Measurements from ENCODE around the gene METTL26. TPM values are rescaled to one million over a fixed set of nuclear protein-coding genes. Genes with fewer than 3 reads are reported as not detected.

The METTL26 gene
- total and polyA plus RNA-seq, 9 of the 15 experiments (the other 6 are each of a cell fraction or from before 2014, with no cell fraction given): 7.3 to 262 (median 80.9) TPM

GRCh38 chr16:630249-630814 lies 5.8 kb downstream of the METTL26 start (continued):
- TF ChIP-seq POLR2G (IDR thresholded peaks at IDR 0.05; ENCODE audit: low read depth, low read length) (peak; percentile 61), CBX5 (IDR thresholded peaks at IDR 0.05; ENCODE audit: borderline replicate concordance, low read depth) (no peak), FUS (optimal IDR thresholded peaks at IDR 0.05; ENCODE audit: low read depth, low read length) (no peak), HOXB6 (CRISPR knock-in tag; IDR thresholded peaks at IDR 0.05; ENCODE audit: borderline replicate concordance) (no peak), ZNF830 (CRISPR knock-in tag; IDR thresholded peaks at IDR 0.05) (no peak), SAFB (IDR thresholded peaks at IDR 0.05; ENCODE audit: borderline replicate concordance, low read depth, low read length) (peak; percentile 75), FOXA1 (IDR thresholded peaks at IDR 0.05; ENCODE audit: borderline replicate concordance) (no peak), PRDM10 (IDR thresholded peaks at IDR 0.05; ENCODE audit: partially characterized antibody) (no peak), ZNF280A (IDR thresholded peaks at IDR 0.05; ENCODE audit: low read depth, partially characterized antibody) (no peak), RBFOX2 (IDR thresholded peaks at IDR 0.05; ENCODE audit: low read depth, low read length) (0 out of 2 replicates have a peak, but pooled peaks have one; percentile 31), GATA2 (CRISPR knock-in tag; IDR thresholded peaks at IDR 0.05) (no peak), BCLAF1 (IDR thresholded peaks at IDR 0.05; ENCODE audit: borderline replicate concordance in 1 of 2, control insufficient read depth in 1 of 2, low read depth in 2 of 2, low read length in 1 of 2) (no peak), ZNF655 (CRISPR knock-in tag; IDR thresholded peaks at IDR 0.05) (no peak), ZNF224 (CRISPR knock-in tag; IDR thresholded peaks at IDR 0.05) (no peak), ZBTB2 (IDR thresholded peaks at IDR 0.05) (0 out of 2 replicates have a peak, but pooled peaks have one; percentile 6)
